K562 (cell line): ENCODE data around the gene RASD1.

ENCODE experiments used
- CBX3 ChIP-seq, 2 experiments: IDR thresholded peaks; 1 replicate in 1 of 2; 2 replicates in 1 of 2; pipeline ENCODE4 v1.6.1; 2012; ENCODE audit warnings: inconsistent platforms in 2 of 2, low read length in 2 of 2, borderline replicate concordance in 1 of 2, control low read depth in 1 of 2
- CHD4 ChIP-seq: fragments of 200-600 bp; sonication (generic); IDR thresholded peaks from 3 replicates; pipeline ENCODE4 v1.6.1; 2012; ENCODE audit warnings: low read depth, mild to moderate bottlenecking, mixed read lengths, low read length, inconsistent platforms; ENCODE audit not compliant: insufficient read depth, insufficient replicate concordance, poor library complexity, severe bottlenecking
- HNRNPUL1 ChIP-seq: fragments of 200-400 bp; formaldehyde crosslinking; IDR thresholded peaks from 2 replicates; pipeline ENCODE4 v1.6.1; 2017; ENCODE audit warnings: low read length
- MYC ChIP-seq, 2 experiments: fragments of 250-450 bp in 1 of 2; sonication (Bioruptor Pico) in 1 of 2; IDR thresholded peaks; 2 replicates each; pipeline versions ENCODE4 v1.5.1 to v1.6.1; 2012 to 2021; ENCODE audit warnings: low read depth in 2 of 2, borderline replicate concordance in 1 of 2, improper control_type of control experiment in 1 of 2, low read length in 1 of 2, mild to moderate bottlenecking in 1 of 2, moderate library complexity in 1 of 2
- POLR2AphosphoS2 ChIP-seq: IDR thresholded peaks from 2 replicates; pipeline ENCODE4 v1.6.1; 2012; ENCODE audit warnings: low read length, improper control_type of control experiment
- ZFX ChIP-seq: sonication (generic); formaldehyde crosslinking; IDR thresholded peaks from 2 replicates; pipeline ENCODE4 v1.8.0; 2022; ENCODE audit warnings: mild to moderate bottlenecking, missing genetic modification reagents, moderate library complexity
- ZNF766 ChIP-seq: fragments of 200-800 bp; sonication (Bioruptor generic); conservative IDR thresholded peaks from 2 replicates; pipeline ENCODE4 v1.6.1; 2016; ENCODE audit warnings: missing genetic modification characterization, missing compliant biosample characterization
- TF ChIP-seq, protein P1 (sequence below): fragments of 250-450 bp; sonication (Bioruptor Pico); IDR thresholded peaks from 2 replicates; pipeline ENCODE4 v1.8.0; 2021; ENCODE audit warnings: moderate library complexity, mild to moderate bottlenecking, inconsistent platforms
- TF ChIP-seq, protein P2 (sequence below): sonication (generic); formaldehyde crosslinking; IDR thresholded peaks from 2 replicates; pipeline ENCODE4 v1.5.0; 2020; ENCODE audit warnings: missing genetic modification reagents

DNA sequence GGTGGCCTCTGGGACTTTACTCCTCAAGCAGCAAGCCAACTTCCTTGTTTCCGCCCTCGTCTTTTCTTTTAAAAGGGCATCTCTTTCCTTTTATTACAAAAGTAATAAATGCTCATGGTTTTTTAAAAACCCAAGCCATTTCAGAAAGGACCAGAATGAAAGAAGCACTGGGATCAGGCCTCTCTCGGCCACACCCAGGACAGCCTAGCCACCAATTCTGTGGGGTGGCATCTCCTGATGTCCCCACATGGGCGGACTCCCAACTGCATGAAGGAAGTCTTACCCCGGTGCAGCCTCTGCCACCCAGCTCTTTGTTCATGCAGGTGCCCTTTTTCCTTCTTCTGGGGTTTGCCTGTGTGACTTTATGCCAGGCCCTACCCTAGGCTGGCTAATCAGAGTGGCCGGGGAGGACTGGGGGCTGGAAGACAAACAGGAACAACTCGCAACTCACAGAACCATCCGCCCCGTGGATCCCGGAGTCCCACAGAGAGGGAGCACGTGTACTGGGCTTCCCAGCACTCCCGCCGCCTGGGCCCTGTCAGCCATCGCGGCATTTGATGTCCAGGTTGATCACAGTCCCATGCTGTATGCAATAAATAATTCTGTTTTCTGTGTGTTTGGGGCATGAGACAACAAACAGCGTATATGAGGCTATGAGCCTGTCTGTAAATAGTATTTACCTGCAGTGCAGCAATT lies 2.6 kb upstream of the RASD1 start:
- no peak for TF ChIP-seq ZNF766
- TF ChIP-seq CHD4: no peak
- no peak for TF ChIP-seq ZFX
- no peak for TF ChIP-seq MYC (IDR thresholded peaks at IDR 0.05; ENCODE audit: low read depth, low read length)
- no peak for TF ChIP-seq MYC (CRISPR knock-in tag; IDR thresholded peaks at IDR 0.05; ENCODE audit: borderline replicate concordance, low read depth)
- TF ChIP-seq POLR2AphosphoS2: no peak
- TF ChIP-seq, protein P1, sequence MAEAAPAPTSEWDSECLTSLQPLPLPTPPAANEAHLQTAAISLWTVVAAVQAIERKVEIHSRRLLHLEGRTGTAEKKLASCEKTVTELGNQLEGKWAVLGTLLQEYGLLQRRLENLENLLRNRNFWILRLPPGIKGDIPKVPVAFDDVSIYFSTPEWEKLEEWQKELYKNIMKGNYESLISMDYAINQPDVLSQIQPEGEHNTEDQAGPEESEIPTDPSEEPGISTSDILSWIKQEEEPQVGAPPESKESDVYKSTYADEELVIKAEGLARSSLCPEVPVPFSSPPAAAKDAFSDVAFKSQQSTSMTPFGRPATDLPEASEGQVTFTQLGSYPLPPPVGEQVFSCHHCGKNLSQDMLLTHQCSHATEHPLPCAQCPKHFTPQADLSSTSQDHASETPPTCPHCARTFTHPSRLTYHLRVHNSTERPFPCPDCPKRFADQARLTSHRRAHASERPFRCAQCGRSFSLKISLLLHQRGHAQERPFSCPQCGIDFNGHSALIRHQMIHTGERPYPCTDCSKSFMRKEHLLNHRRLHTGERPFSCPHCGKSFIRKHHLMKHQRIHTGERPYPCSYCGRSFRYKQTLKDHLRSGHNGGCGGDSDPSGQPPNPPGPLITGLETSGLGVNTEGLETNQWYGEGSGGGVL (CRISPR knock-in tag): no peak
- TF ChIP-seq, protein P2, sequence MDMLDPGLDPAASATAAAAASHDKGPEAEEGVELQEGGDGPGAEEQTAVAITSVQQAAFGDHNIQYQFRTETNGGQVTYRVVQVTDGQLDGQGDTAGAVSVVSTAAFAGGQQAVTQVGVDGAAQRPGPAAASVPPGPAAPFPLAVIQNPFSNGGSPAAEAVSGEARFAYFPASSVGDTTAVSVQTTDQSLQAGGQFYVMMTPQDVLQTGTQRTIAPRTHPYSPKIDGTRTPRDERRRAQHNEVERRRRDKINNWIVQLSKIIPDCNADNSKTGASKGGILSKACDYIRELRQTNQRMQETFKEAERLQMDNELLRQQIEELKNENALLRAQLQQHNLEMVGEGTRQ (CRISPR knock-in tag): no peak
- TF ChIP-seq HNRNPUL1: no peak
- no peak for TF ChIP-seq CBX3 (IDR thresholded peaks at IDR 0.05; ENCODE audit: borderline replicate concordance in 1 of 2, low read length in 2 of 2)
